Activated T-helper 1 cell treated with anti-CD3 and anti-CD28 coated beads, Interleukin-12 subunit alpha, Interleukin-12 subunit beta, Interleukin-2, Interleukin-4 antibody, amounts not matched to agents 30 ng/mL and 10 ng/mL and 1 ng/mL, durations not matched to agents 14 hours and 24 hours and 36 hours (primary cell): ENCODE measurements around the gene VPS51. TPM values are rescaled to one million over a fixed set of nuclear protein-coding genes. Genes with fewer than 3 reads are reported as not detected.

ENCODE experiments used
- DNase-seq: peaks from one replicate; pipeline ENCODE4 v3.0.0; 2021; ENCODE audit warnings: low spot score
- H3K27ac Mint-ChIP-seq: one replicate; pipeline ENCODE4 v1.8.0; 2021; ENCODE audit warnings: mild to moderate bottlenecking, mixed read lengths
- H3K27me3 Mint-ChIP-seq: one replicate; pipeline ENCODE4 v1.8.0; 2022; ENCODE audit warnings: mild to moderate bottlenecking, moderate library complexity, mixed read lengths; ENCODE audit not compliant: insufficient read depth
- H3K36me3 Mint-ChIP-seq: one replicate; pipeline ENCODE4 v1.8.0; 2021; ENCODE audit warnings: low read depth, mixed read lengths
- H3K4me1 Mint-ChIP-seq: one replicate; pipeline ENCODE4 v1.8.0; 2021; ENCODE audit warnings: low read depth, mixed read lengths
- H3K4me3 Mint-ChIP-seq: one replicate; pipeline ENCODE4 v1.8.0; 2021; ENCODE audit warnings: mild to moderate bottlenecking, moderate library complexity, mixed read lengths
- H3K9me3 Mint-ChIP-seq: one replicate; pipeline ENCODE4 v1.8.0; 2021; ENCODE audit warnings: mixed read lengths
- intact Hi-C: fragments of 100-400 bp; cut with micrococcal nuclease; formaldehyde crosslinking; loops from one replicate; pipeline ENCODE4 v1.15.1; 2024
- total RNA-seq: library from RNA; stranded (reverse); gene quantifications from 2 replicates; pipeline ENCODE4 v1.2.3, GENCODE V29; 2022

The VPS51 gene
- total RNA-seq, 1 donor from 2014 or later, result 139 TPM

GRCh38 chr11:65083134-65083833 is 12.7 kb upstream of the VPS51 start:
- H3K27me3 Mint-ChIP-seq, result no peaks in the 10 kb centered on the region
- H3K9me3 Mint-ChIP-seq, result no peaks in the 10 kb centered on the region
- H3K4me3 Mint-ChIP-seq, result peak overlapping the region; percentile 98
- peak overlapping the region; percentile 97 for H3K27ac Mint-ChIP-seq
- peaks cover 34% of the 10 kb centered on the region for H3K36me3 Mint-ChIP-seq
- no peak for DNase-seq
- intact Hi-C loops, result no loop called here
- H3K4me1 Mint-ChIP-seq, result peaks cover 66% of the 10 kb centered on the region

GRCh38 chr11:65083834-65084597 is 12.0 kb upstream of the VPS51 start, which contains the start of the genes CDCA5 and ZFPL1:
TSS of gene CDCA5 (minus strand) at chr11:65084040. CDS start at chr11:65083978, 62 bp downstream.
TSS of gene ZFPL1 (plus strand) at chr11:65084222. CDS start at chr11:65084699, 477 bp downstream.
- Mint-ChIP-seq H3K4me1 (peaks cover 59% of the 10 kb centered on the region), H3K36me3 (peaks cover 34% of the 10 kb centered on the region), H3K9me3 (no peaks in the 10 kb centered on the region), H3K27me3 (no peaks in the 10 kb centered on the region), H3K27ac (peak within 1 kb of the TSS; percentile 97), H3K4me3 (peak within 1 kb of the TSS; percentile 98)
- peak; percentile 96 for DNase-seq
- intact Hi-C loops, result loop anchor here (1.0 kb wide), 12 partner anchors 12 to 274 kb away; partner anchors contain the start of genes ATG2A, EHD1, FAU and MEN1

GRCh38 chr11:65084598-65085375 is 11.2 kb upstream of the VPS51 start:
- H3K36me3 Mint-ChIP-seq, result peaks cover 40% of the 10 kb centered on the region
- H3K4me1 Mint-ChIP-seq, result peaks cover 56% of the 10 kb centered on the region

GRCh38 chr11:65085446-65085845 is 10.6 kb upstream of the VPS51 start:
- peak overlapping the region; percentile 98 for H3K4me3 Mint-ChIP-seq
- H3K27me3 Mint-ChIP-seq, result no peaks in the 10 kb centered on the region
- intact Hi-C loops, result no loop called here
- peak overlapping the region; percentile 20 for H3K27ac Mint-ChIP-seq
- peaks cover 53% of the 10 kb centered on the region for H3K4me1 Mint-ChIP-seq
- peaks cover 38% of the 10 kb centered on the region for H3K36me3 Mint-ChIP-seq
- no peaks in the 10 kb centered on the region for H3K9me3 Mint-ChIP-seq
- no peak for DNase-seq

More at GRCh38 chr11:65084598-65085375, 11.2 kb upstream of the VPS51 start:
- H3K27me3 Mint-ChIP-seq, result no peaks in the 10 kb centered on the region
- intact Hi-C loops, result loop anchor here (1.0 kb wide), 12 partner anchors 12 to 274 kb away; partner anchors contain the start of genes ATG2A, EHD1, FAU and MEN1
- H3K9me3 Mint-ChIP-seq, result no peaks in the 10 kb centered on the region
- H3K4me3 Mint-ChIP-seq, result peak overlapping the region; percentile 98
- DNase-seq, result no peak
- H3K27ac Mint-ChIP-seq, result peak overlapping the region; percentile 97

GRCh38 chr11:65086809-65087208 is 9.2 kb upstream of the VPS51 start:
- no peak for DNase-seq
- peaks cover 29% of the 10 kb centered on the region for H3K36me3 Mint-ChIP-seq
- H3K4me3 Mint-ChIP-seq, result peak overlapping the region; percentile 39
- no peaks in the 10 kb centered on the region for H3K9me3 Mint-ChIP-seq
- intact Hi-C loops, result no loop called here
- no peaks in the 10 kb centered on the region for H3K27me3 Mint-ChIP-seq
- no peak overlapping the region for H3K27ac Mint-ChIP-seq
- peaks cover 41% of the 10 kb centered on the region for H3K4me1 Mint-ChIP-seq

- no peaks in the 10 kb centered on the region for H3K27me3 Mint-ChIP-seq
- peaks cover 29% of the 10 kb centered on the region for H3K36me3 Mint-ChIP-seq
- DNase-seq, result no peak
- H3K27ac Mint-ChIP-seq, result no peak overlapping the region
- peaks cover 37% of the 10 kb centered on the region for H3K4me1 Mint-ChIP-seq
- H3K9me3 Mint-ChIP-seq, result no peaks in the 10 kb centered on the region
- intact Hi-C loops, result no loop called here
- H3K4me3 Mint-ChIP-seq, result no peak overlapping the region
Observed at GRCh38 chr11:65087216-65087615, 8.8 kb upstream of the VPS51 start.

GRCh38 chr11:65087827-65088226 is 8.2 kb upstream of the VPS51 start:
- intact Hi-C loops, result no loop called here
- H3K27ac Mint-ChIP-seq, result no peak overlapping the region
- no peak overlapping the region for H3K4me3 Mint-ChIP-seq
- peaks cover 26% of the 10 kb centered on the region for H3K36me3 Mint-ChIP-seq
- peaks cover 31% of the 10 kb centered on the region for H3K4me1 Mint-ChIP-seq
- no peaks in the 10 kb centered on the region for H3K27me3 Mint-ChIP-seq
- H3K9me3 Mint-ChIP-seq, result no peaks in the 10 kb centered on the region
- no peak for DNase-seq

- H3K36me3 Mint-ChIP-seq, result peaks cover 22% of the 10 kb centered on the region
- H3K4me1 Mint-ChIP-seq, result peaks cover 13% of the 10 kb centered on the region
- H3K9me3 Mint-ChIP-seq, result no peaks in the 10 kb centered on the region
- DNase-seq, result no peak
- no peak overlapping the region for H3K27ac Mint-ChIP-seq
- no peaks in the 10 kb centered on the region for H3K27me3 Mint-ChIP-seq
- no peak overlapping the region for H3K4me3 Mint-ChIP-seq
- intact Hi-C loops, result no loop called here
Observed at GRCh38 chr11:65089621-65090020, 6.4 kb upstream of the VPS51 start.

- Mint-ChIP-seq H3K4me3 (no peak overlapping the region), H3K4me1 (peaks cover 5% of the 10 kb centered on the region), H3K9me3 (no peaks in the 10 kb centered on the region), H3K27ac (no peak overlapping the region), H3K36me3 (peaks cover 21% of the 10 kb centered on the region), H3K27me3 (no peaks in the 10 kb centered on the region)
- intact Hi-C loops, result no loop called here
- no peak for DNase-seq
Observed at GRCh38 chr11:65090628-65091027, 5.4 kb upstream of the VPS51 start.

- H3K36me3 Mint-ChIP-seq, result peaks cover 5% of the 10 kb centered on the region
- no peaks in the 10 kb centered on the region for H3K9me3 Mint-ChIP-seq
- intact Hi-C loops, result no loop called here
- H3K4me1 Mint-ChIP-seq, result peaks cover 11% of the 10 kb centered on the region
- peak overlapping the region; percentile 94 for H3K27ac Mint-ChIP-seq
- peak overlapping the region; percentile 91 for H3K4me3 Mint-ChIP-seq
- no peak for DNase-seq
- H3K27me3 Mint-ChIP-seq, result no peaks in the 10 kb centered on the region
Observed at GRCh38 chr11:65095427-65095826, 587 bp upstream of the VPS51 start.

- Mint-ChIP-seq H3K4me1 (peaks cover 11% of the 10 kb centered on the region), H3K27me3 (no peaks in the 10 kb centered on the region), H3K4me3 (peak overlapping the region; percentile 91), H3K9me3 (no peaks in the 10 kb centered on the region), H3K36me3 (peaks cover 5% of the 10 kb centered on the region), H3K27ac (no peak overlapping the region)
- DNase-seq, result no peak
- intact Hi-C loops, result loop anchor here (1.0 kb wide), 9 partner anchors 13 to 180 kb away; partner anchors contain the start of genes ARL2, ATG2A, CDCA5 and FAU
Observed at GRCh38 chr11:65096926-65097325, 912 bp downstream of the VPS51 start.

- DNase-seq, result no peak
- H3K4me1 Mint-ChIP-seq, result peaks cover 19% of the 10 kb centered on the region
- no peaks in the 10 kb centered on the region for H3K27me3 Mint-ChIP-seq
- H3K4me3 Mint-ChIP-seq, result no peak overlapping the region
- H3K27ac Mint-ChIP-seq, result no peak overlapping the region
- intact Hi-C loops, result no loop called here
- H3K9me3 Mint-ChIP-seq, result no peaks in the 10 kb centered on the region
- H3K36me3 Mint-ChIP-seq, result peaks cover 16% of the 10 kb centered on the region
Observed at GRCh38 chr11:65100674-65101350, 4.8 kb downstream of the VPS51 start.
